ENCODE data around the gene RYR2.
"Not testable (repeated sequence)": the region's sequence is repeated elsewhere in the genome, so short reads cannot be mapped to it uniquely, and the experiment has no call there.

Gene RYR2

DNA sequence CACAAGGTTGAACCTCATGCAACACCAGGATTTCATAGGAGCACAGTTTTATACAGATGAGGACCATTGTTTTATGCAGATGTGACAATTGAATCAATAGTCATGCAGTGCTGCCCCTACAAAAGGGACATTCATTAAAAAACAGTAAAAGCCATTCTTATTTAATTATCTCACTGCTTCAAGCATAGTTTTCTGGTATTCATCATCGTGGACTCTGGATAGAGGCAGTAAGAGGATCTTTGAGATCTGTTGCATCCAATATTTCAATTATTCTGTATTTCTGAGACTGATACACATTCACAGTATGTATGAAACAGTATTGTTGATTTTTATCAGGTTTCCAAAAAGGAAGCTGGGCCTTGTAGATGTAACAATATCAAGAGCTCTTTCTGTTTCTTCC, 237.6 kb downstream of the RYR2 start:
- DNase-seq: no peak

DNA sequence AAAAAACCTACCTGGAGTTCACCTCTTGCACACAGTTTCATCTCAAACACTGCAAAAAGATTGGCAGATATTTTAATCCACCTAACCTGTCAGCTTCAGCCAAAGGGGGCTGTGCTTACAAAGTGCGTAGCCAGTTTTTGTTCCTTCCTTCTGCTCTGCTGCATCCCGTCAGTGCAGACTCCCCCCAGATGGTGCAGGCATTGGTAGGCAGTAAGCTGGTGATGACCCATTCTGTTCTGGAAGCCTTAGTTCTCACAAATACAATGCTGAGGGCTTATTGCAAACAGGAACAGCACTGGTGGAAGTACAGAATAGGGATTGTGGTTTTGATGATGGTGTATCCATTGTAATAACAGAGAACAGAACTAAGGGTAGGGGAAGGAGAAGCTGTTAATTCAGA, 239.5 kb downstream of the RYR2 start:
- no peak for DNase-seq

DNA sequence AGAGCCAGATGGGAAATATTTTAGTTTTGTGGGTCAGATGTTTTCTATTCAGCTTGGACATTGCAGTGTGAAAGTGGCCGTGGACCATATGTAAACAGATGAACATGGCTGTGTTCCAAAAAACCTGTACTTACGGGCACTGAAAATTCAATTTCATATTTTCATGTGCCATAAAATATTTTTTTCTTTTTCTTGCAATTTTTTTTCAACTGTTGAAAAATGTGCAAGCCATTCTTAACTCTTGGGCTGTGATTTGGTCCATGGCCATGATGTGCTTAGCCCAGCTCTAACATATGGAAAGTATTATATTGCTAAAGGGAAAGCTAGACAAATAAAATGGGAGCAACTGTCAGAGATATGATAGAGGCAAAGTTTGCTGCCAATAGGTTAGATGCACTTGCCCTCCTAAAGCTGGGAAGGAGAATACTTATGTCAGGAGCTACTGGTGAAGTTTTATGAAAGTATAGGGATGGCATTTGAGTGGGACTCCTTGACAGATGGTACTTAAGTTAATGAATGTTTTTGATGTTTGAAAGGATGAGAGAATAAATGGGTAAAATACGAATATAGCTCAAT, 240.3 kb downstream of the RYR2 start:
- DNase-seq: no peak

DNA sequence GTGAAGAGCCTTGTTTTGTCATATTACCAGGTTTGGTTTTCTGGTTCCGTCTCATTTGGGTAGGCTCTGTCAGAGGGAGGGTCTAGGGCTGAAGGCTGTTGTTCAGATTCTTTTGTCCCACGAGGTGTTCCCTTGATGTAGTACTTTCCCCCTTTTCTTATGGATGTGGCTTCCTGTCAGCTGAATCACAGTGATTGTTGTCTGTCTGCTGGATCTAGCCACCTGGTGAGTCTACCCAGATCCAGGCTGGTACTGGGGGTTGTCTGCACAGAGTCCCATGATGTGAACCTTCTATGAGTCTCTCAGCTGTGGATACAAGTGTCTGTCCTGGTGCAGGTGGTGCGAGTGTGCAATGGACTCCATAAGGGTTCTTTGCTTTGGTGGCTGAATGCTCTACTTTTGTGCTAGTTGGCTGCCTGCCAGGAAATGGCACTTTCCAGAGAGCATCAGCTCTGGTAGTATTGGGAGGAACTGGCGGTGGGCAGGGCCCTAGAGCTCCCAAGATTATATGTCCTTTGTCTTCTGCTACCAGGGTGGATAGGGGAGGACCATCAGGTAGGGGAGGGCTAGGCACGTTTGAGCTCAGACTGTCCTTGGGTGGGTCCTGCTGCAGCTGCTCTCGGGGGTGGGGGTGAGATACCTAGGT, 246.0 kb downstream of the RYR2 start:
- no peak for DNase-seq

DNA sequence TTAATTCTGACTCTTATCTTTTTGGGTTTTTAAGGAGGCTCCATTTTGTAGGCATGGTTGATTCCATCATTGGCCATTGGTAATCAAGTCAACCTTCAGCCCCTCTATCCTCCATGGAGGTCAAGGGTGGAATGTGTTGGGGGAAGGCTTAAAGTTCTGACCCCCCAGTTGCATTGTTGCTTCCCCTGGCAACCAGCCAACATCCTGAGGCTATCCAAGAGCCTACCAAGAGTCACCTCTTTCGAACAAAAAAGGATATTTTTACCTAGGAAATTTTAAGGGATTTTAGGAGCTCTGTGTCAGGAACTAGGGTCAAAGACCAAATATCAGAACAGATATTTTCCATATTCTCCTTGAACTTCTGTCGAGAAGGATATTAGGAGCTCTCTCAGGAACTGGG, 251.8 kb downstream of the RYR2 start:
- DNase-seq: no peak

DNA sequence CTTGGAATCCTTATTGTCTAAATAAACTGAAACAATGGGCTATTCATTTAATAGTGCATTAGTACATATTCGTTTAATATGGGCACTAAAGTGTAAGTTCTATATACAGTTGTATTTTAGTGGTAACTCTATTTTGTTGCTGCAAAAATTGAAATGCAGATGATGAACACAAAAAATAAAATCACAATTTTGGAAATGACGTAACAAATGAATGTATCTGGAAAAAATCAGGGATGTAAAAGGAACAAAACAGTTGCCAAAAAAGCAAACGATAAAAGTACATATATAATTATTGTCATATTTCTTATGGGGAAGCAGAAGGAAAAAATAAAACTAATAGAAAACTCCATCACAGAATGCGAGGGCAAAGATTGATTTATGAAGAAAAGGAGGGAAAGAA, 254.9 kb downstream of the RYR2 start:
- DNase-seq: no peak

DNA sequence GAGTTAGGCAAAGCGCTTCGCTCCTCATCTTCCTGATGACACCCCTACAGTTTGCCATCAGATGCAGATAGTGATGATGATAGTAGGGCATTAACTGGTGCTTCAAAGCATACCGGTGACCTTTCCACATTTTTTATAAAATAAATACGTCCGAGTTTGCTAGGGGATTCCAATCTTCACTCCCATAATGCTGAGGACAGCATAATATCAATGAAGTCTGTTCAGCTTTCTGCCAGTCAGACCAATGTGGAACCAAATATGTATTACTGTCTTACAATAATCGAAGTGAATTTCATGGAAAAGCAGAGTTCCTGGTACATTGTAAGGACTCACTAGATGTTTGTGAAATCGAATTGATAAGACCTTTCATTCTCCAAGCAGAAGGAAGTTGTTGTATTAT, 258.7 kb downstream of the RYR2 start:
- no peak for DNase-seq

DNA sequence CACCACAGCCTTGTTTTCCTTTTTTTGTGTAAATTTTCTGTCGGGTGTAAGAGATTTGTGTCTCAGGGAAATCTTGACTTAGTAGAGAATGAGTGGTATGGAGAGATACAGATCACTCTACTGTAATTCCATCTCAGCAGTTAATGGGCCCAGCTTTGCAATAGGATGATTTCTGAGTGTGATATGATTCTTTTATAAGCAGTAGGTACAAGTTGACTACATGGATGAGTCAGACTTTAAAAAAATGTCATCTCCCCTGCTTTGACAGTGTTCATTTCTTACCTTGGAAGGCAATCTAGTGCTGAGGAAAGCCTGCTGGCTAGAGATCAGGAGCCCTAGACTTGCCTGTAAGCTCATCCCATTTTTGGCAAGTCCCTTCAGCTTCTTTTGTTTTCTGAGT, 261.9 kb downstream of the RYR2 start:
- DNase-seq: no peak

DNA sequence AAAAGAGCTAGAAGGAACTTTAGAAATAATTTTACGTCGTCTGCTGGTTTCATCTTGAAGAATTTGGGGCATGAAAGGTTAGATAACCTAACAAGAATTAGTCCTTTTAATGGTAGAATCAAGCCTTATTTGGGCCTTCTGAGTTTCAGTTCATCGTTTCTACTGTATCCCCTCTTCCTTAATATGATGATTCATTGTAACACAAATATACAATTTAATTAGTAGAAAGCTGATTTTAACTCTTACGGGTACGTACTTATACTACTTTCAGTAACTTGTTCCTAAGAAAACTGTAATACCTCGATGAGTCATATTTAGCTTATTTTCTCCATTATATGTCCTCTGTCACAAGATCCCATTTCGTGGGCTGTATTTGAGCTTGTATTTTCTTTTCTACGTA, 264.7 kb downstream of the RYR2 start:
- DNase-seq: no peak

DNA sequence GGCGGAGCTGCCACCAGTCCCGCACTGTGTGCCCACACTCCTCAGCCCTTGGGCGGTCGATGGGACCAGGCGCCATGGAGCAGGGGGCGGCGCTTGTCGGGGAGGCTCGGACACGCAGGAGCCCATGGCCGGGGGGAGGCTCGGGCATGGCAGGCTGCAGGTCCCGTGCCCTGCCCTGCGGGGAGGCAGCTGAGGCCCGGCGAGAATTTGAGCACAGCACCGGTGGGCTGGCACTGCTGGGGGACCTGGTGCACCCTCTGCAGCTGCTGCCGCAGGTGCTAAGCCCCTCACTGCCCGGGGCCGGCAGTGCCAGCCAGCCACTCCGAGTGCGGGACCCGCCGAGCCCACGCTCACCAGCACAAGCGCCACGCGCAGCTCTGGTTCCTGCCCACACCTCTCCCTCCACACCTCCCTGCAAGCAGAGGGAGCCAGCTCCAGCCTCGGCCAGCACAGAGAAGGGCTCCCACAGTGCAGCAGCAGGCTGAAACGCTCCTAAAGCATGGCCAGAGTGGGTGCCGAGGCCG, 267.7 kb downstream of the RYR2 start:
- DNase-seq: no peak

DNA sequence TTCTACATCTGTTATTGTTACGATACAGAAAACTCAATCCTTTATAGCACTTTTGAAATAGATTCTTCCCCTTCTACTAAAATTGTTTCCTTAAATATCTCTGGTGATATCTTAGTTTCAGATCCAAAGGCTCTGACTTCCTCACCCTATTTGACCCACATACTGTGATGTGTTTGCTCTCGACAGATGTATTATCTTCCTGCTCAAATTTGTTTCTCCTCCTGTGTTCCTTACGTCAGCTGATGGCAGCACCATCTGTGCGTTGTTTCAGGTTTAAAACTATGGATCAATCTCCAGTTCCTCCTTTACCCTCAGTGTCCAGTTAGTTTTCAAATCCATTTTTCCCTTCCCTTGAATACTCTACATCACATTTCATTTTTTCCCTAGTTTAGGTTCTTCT, 274.4 kb downstream of the RYR2 start:
- DNase-seq: no peak

DNA sequence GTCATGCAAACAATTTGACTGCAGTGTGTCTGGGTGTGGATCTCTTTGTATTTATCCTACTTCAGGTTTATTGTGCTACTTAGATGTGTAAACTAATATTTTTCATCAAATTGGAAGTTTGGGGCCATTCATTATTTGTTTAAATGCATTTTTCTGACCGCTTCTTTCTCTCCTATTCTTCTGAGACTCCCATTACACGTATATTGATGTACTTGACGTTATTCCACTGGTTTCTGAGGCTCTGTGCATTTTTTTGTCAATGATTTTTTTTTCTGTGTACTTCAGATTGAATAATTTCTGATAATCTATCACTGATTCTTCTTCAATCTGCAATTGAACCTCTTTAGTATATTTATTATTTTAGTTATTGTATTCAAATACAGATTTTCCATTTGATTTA, 276.8 kb downstream of the RYR2 start:
- no peak for DNase-seq

DNA sequence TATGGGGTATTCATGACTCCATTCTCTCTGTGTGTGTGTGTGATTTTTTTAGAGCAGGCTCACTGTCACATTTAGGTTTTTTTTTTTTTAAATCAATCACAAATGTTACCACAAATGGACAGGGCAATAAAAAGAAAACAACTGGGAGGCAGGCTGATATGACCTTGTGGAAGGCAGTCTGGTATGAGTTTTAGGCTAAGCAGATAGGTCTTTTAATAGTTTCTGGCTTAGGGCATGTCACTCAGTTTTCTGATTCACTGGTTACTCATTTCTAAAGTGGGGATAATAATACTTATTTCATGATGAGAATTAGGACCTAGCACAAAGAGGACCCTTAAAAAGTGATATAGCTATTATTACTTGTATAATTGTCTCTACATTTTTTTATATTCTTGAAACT, 278.9 kb downstream of the RYR2 start:
- DNase-seq: no peak

DNA sequence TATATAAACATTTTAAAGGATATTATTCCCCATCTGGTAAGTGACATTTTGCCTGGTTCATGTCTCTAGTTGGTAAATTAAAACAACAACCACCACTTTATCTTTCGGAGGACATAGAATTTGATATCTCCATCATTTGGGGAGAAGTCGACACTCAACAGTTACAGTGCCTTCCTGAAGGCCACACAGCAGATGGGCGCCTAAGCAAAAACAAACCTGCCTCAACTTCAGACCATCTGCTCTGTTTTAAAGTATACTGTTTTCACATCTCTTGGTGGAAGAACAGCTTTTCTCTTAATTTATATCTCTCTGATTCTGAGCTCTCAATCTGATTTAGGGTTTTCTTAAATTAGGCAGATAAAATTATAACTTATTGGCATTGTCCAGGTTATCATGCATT, 282.2 kb downstream of the RYR2 start:
- no peak for DNase-seq

DNA sequence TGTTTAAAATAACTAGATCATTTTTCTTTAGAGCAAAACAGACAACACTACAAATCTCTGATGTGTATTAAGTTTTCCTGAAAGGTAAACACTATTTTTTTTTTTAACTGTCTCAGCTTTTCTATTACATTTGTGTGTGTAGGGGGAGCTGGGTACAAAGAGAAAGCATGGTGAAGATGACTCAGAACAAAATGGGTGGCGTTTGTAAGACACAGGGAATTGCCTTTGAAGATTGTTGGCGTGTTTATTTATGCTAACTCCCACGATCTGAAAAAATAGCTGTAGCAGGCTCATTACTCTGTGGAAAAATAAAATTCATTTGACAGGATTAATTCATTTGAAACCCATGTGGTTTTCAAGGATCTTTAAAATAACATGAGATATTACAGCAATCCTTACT, 285.1 kb downstream of the RYR2 start:
- no peak for DNase-seq

DNA sequence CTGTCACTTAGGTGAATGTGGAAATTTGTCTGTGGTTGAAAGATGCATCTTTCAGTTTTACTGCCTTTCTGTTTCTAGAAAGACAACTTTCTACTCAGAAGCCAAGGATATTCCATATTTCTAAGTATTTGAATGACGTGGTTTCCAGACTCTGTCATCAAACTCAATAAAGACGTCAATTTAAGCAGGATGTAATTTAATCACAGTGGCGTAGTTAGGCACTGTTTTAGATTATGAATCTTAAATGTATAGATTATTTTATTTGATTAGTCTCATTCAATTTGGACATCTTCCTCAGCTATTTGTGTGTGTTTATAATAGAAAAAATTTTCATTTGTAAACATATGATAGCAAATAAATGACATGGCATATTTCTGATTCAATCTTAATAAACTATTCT, 298.9 kb downstream of the RYR2 start:
- no peak for DNase-seq

DNA sequence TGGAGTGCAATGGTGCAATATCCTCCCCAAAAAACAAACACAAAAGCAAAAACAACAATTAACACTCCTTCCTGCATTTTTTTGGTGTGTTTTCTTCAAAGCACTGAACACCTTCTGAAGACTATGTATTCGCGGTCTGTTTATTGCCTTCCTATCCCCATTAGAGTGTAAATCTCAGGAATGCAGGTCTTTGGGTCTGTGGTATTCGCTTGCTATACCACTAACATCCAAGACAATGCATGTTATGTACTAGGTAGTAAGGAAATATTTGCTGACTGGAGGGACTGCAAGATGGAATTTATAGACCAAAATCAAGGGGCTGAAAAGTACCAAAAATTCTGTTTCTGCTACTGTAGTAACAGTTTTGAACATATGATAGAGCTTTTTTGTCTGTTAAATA, 299.4 kb downstream of the RYR2 start:
- no peak for DNase-seq

DNA sequence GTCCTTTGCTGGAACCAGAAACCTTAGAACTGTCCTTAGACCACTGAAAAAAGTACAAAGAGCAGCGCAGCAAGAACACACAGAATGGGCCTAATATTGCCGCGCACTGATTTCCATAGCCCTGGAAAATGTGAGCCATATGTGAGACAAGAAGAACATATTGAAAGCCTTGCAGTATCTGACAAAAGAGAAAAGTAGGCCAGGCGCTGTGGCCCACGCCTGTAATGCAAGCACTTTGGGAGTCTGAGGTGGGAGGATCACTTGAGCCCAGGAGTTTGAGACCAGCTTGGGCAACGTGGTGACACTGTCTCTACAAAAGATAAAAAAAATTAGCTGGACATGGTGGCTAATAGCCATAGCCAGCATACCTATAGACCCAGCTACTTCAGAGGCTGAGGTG, 300.7 kb downstream of the RYR2 start:
- DNase-seq: no peak

DNA sequence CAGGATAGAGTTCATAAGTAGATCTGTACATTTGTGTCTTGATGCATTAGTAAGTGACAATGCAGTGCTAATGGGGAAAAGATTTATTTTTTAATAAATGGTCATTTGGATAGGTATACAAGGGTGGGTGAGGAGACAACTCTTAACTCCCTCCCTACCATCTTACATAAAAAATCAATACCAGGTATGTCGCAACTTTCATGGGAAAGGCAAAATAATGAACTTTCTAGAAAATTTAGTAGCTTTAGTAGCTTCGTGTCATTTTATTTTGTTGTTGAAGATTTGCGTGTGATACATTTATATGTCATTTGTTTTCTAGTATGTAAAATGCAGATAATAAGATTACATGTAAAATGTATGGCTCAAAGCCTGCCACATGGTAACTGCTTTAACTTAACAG, 310.8 kb downstream of the RYR2 start:
- no peak for DNase-seq

DNA sequence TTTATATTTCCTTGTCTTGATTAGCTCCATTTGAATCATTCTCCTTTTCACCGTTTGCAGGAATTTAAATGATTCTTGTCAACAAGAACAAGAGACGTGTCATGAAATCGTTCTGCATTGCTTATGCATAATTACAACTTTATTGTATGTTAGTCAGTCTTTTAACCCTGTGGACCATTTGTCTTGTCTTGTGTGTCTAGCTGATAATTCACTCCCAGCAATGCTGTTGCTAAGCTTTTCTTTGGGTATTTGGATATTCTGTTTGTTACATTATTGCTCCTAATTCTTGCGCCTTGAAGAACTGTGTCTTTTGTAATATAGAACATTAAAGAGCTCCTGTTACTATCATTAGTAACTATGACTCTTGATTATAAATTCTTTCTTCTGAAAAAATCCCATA, 311.9 kb downstream of the RYR2 start:
- DNase-seq: no peak

DNA sequence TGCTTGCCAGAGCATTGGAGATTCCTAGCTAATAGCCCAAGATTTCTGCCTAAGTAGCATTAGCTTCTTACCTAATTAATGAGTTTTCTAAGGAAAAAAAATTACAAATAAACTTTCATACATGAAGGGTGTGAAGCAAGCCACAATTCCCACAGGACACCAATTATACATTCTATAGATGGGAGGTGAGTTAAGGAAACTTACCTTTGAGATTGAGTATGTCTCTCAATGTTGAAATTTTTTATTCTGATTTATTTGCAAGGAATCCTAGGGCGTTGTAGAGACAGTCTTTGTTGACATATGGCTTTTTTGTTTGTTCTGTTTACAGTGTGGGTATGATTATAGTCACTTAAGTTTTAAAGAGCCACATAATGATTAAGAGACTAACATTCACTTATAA, 313.0 kb downstream of the RYR2 start:
- no peak for DNase-seq

DNA sequence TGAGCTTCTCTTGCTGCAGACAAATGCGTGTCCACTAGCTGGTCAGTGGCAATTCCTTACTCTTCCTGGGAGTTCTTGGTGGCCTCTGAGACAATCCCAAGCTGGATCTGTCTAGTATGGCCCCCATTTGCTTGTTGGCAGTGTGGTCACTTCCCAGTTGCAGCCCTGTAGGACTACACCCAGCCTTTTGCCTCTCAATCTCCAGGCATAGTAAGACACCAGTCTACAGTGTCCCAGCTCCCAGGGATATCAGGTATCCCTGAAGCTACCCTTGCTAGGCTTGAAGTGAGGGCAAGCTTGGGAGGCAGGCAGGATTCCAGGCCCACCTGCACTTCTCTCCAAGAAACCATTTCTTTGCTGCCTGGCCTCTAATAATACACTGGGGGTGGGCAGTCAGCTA, 316.6 kb downstream of the RYR2 start:
- DNase-seq: no peak

DNA sequence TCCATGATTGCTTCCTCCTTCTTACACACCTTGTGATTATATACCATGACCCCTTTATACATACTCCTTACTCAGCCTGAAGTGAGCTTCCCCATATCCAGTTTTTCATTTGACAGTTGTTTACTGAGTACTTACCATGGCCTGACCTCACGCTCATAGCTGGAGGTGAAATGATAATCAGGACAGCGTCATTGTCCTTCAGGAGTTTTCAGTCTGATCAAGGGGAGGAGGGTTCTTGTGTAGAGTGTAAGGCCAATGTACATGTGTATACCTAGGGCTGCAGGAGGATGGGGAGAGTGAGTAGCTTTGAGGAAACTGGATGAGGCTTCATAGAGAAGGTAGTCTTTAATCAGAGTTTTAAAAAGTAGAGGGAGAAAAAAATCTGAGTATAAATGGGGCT, 325.8 kb downstream of the RYR2 start:
- no peak for DNase-seq

DNA sequence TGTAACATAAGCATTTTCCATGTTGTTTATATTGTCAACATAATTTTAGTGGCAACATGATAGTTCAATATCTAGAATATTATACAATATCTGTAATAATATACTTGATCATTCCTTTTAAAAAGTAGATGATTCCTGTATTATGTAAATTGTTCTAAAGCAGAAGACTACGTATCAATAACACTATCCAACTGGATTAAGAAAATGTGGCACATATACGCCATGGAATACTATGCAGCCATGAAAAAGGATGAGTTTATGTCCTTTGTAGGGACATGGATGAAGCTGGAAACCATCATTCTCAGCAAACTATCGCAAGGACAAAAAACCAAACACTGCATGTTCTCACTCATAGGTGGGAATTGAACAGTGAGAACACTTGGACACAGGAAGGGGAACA, 329.5 kb downstream of the RYR2 start:
- not testable (repeated sequence) for DNase-seq

DNA sequence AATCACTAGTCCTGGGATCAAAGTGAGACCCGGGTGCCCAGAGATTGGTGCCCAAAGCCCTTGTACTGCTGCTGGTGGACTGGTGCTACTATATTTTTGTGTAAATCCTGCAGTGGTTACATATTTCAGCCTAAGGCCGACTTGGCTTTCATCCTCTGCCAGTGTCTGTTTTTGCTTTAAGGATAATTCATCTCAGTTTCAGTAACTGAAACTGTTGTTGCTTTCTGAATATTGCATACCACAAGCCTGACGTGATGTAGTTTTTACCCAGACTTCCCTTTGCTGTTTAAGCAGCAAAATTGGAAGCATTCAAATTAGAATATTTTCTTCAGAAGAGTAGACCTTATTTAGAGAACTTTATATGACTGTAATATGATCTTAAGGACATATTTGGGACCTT, 341.8 kb downstream of the RYR2 start:
- no peak for DNase-seq
